HCT116 (cell line): Measurements from ENCODE around the gene APOBEC3A. TPM values are rescaled to one million over a fixed set of nuclear protein-coding genes. Genes with fewer than 3 reads are reported as not detected.

Source experiments
- ATAC-seq: fragments of 200-7000 bp; cut with Tn5 transposase; 2 replicates; pipeline ENCODE4 v1.9.1; 2020; ENCODE audit warnings: mild to moderate bottlenecking, moderate library complexity
- BruUV-seq: library from RNA; stranded (reverse); fragments of 400-500 nt; replicated peaks from 2 replicates; lab custom pipeline; 2021; lab: Mats Ljungman, UMichigan
- CTCF ChIA-PET: fragments of 300-600 bp; sonication (Branson Sonifier 250); formaldehyde crosslinking; loops from one replicate; lab custom pipeline; 2021; ENCODE audit warnings: antibody characterized with exemption; lab: Charles Lee
- POLR2A ChIA-PET: fragments of 300-600, 350-600 bp; sonication (Branson Sonifier 250); formaldehyde crosslinking; loops from one replicate; lab custom pipeline; 2021; ENCODE audit warnings: antibody characterized with exemption; lab: Charles Lee
- RAD21 ChIA-PET, 2 experiments: fragments of 300-600 bp; sonication (Branson Sonifier 250); formaldehyde crosslinking; loops; one replicate each; lab custom pipeline; 2023; ENCODE audit warnings: low total read pairs in 2 of 2; ENCODE audit not compliant: uncharacterized antibody in 2 of 2, unreplicated experiment in 2 of 2, low non-redundant PET in 1 of 2; lab: Charles Lee
- DNase-seq: peaks from one replicate; pipeline ENCODE4 v3.0.0-alpha.2; 2010; ENCODE audit warnings: low read depth, low spot score
- H2AFZ ChIP-seq: fragments of 200-600 bp; shearing (Covaris generic), sonication (generic); 2 replicates; pipeline ENCODE4 v1.6.1; 2017; ENCODE audit warnings: low read depth, mixed run types, mixed read lengths, antibody characterized with exemption, low read length; ENCODE audit not compliant: poor library complexity, severe bottlenecking
- H3K27ac ChIP-seq: 2 replicates; pipeline ENCODE4 v1.5.1; 2012; ENCODE audit warnings: low read depth, low read length
- H3K27me3 ChIP-seq: fragments of 200-600 bp; sonication (generic); 2 replicates; pipeline ENCODE4 v1.6.1; 2016; ENCODE audit warnings: mixed run types, low read length, mixed read lengths; ENCODE audit not compliant: insufficient read depth
- H3K36me3 ChIP-seq, 2 experiments: fragments of 200-500 bp in 1 of 2; fragments of 200-600 bp in 1 of 2; sonication (Bioruptor generic) in 1 of 2; sonication (generic) in 1 of 2; 2 replicates each; pipeline versions ENCODE4 v1.5.1 to v1.6.1; 2014 to 2016; ENCODE audit warnings: low read length in 2 of 2, inconsistent platforms in 1 of 2, mixed read lengths in 1 of 2, mixed run types in 1 of 2; ENCODE audit not compliant: insufficient read depth in 2 of 2, control insufficient read depth in 1 of 2
- H3K4me1 ChIP-seq, 2 experiments: fragments of 200-600 bp in 1 of 2; sonication (generic) in 1 of 2; 2 replicates each; pipeline versions ENCODE4 v1.5.1 to v1.6.1; 2012 to 2017; ENCODE audit warnings: low read length in 2 of 2, inconsistent platforms in 1 of 2, mild to moderate bottlenecking in 1 of 2, mixed read lengths in 1 of 2, mixed run types in 1 of 2, moderate library complexity in 1 of 2; ENCODE audit not compliant: insufficient read depth in 2 of 2, control insufficient read depth in 1 of 2
- H3K4me2 ChIP-seq: fragments of 200-600 bp; sonication (generic); 2 replicates; pipeline ENCODE4 v1.6.1; 2017; ENCODE audit warnings: mixed run types, low read length, mixed read lengths
- H3K4me3 ChIP-seq, 2 experiments: fragments of 200-600 bp in 1 of 2; sonication (generic) in 1 of 2; replicated peaks in 1 of 2; 2 replicates each; pipeline ENCODE4 v1.5.1; 2011 to 2016; ENCODE audit warnings: low read length in 2 of 2, control low read depth in 1 of 2, low read depth in 1 of 2, mild to moderate bottlenecking in 1 of 2, mixed read lengths in 1 of 2, mixed run types in 1 of 2
- H3K79me2 ChIP-seq: fragments of 200-600 bp; sonication (generic); 2 replicates; pipeline ENCODE4 v1.6.1; 2017; ENCODE audit warnings: mild to moderate bottlenecking, mixed run types, low read length, moderate library complexity, mixed read lengths; ENCODE audit not compliant: insufficient read depth
- H3K9ac ChIP-seq: fragments of 200-600 bp; sonication (generic); 2 replicates; pipeline ENCODE4 v1.6.1; 2016; ENCODE audit warnings: low read length, mixed read lengths
- H3K9me2 ChIP-seq: fragments of 200-600 bp; sonication (generic), shearing (Covaris generic); 2 replicates; pipeline ENCODE4 v1.6.1; 2017; ENCODE audit warnings: mixed run types, mild to moderate bottlenecking, moderate library complexity; ENCODE audit not compliant: insufficient read depth
- H3K9me3 ChIP-seq, 2 experiments: fragments of 200-500 bp in 1 of 2; fragments of 200-600 bp in 1 of 2; sonication (Bioruptor generic) in 1 of 2; sonication (generic) in 1 of 2; 2 replicates each; pipeline ENCODE4 v1.6.1; 2014 to 2017; ENCODE audit warnings: low read length in 2 of 2, mixed read lengths in 2 of 2, inconsistent platforms in 1 of 2, low read depth in 1 of 2, mild to moderate bottlenecking in 1 of 2, mixed run types in 1 of 2, moderate library complexity in 1 of 2; ENCODE audit not compliant: control insufficient read depth in 1 of 2, insufficient read depth in 1 of 2
- H4K20me1 ChIP-seq: fragments of 200-600 bp; sonication (generic), shearing (Covaris generic); 2 replicates; pipeline ENCODE4 v1.6.1; 2017; ENCODE audit warnings: mixed run types, mild to moderate bottlenecking, moderate library complexity; ENCODE audit not compliant: insufficient read depth
- CBX3 ChIP-seq: IDR thresholded peaks from 2 replicates; pipeline ENCODE4 v1.6.1; 2012; ENCODE audit warnings: low read depth
- CEBPB ChIP-seq: IDR thresholded peaks from 2 replicates; pipeline ENCODE4 v1.6.1; 2012; ENCODE audit warnings: low read depth
- EGR1 ChIP-seq: IDR thresholded peaks from 2 replicates; pipeline ENCODE4 v1.6.1; 2012; ENCODE audit warnings: low read depth
- EZH2 ChIP-seq: fragments of 200-600 bp; sonication (generic); IDR thresholded peaks from 2 replicates; pipeline ENCODE4 v1.6.1; 2017; ENCODE audit warnings: antibody characterized with exemption, mixed run types
- EZH2phosphoT487 ChIP-seq: fragments of 200-600 bp; IDR thresholded peaks from 2 replicates; pipeline ENCODE4 v1.6.1; 2018; ENCODE audit warnings: antibody characterized with exemption, borderline replicate concordance
- FOSL1 ChIP-seq: IDR thresholded peaks from 2 replicates; pipeline ENCODE4 v1.6.1; 2012; ENCODE audit warnings: low read depth
- JUND ChIP-seq: IDR thresholded peaks from 2 replicates; pipeline ENCODE4 v1.6.1; 2012
- POLR2A ChIP-seq: IDR thresholded peaks from 2 replicates; pipeline ENCODE4 v1.7.0; 2011; ENCODE audit warnings: borderline replicate concordance; ENCODE audit not compliant: insufficient read depth, insufficient read length; ENCODE audit errors: extremely low read depth
- POLR2AphosphoS5 ChIP-seq: IDR thresholded peaks from 2 replicates; pipeline ENCODE4 v1.6.1; 2011; ENCODE audit warnings: mild to moderate bottlenecking, low read depth, low read length, moderate library complexity
- RAD21 ChIP-seq: IDR thresholded peaks from 2 replicates; pipeline ENCODE4 v1.6.1; 2012; ENCODE audit warnings: low read depth, mild to moderate bottlenecking
- SIN3A ChIP-seq: IDR thresholded peaks from 2 replicates; pipeline ENCODE4 v1.6.1; 2012; ENCODE audit warnings: low read depth
- SP1 ChIP-seq: IDR thresholded peaks from 2 replicates; pipeline ENCODE4 v1.6.1; 2012; ENCODE audit warnings: low read depth
- SRF ChIP-seq: IDR thresholded peaks from 2 replicates; pipeline ENCODE4 v1.6.1; 2012; ENCODE audit warnings: low read depth
- TCF7L2 ChIP-seq: IDR thresholded peaks from 2 replicates; pipeline ENCODE4 v1.7.0; 2011; ENCODE audit warnings: borderline replicate concordance, inconsistent platforms; ENCODE audit not compliant: insufficient read depth, insufficient read length; ENCODE audit errors: extremely low read depth
- YY1 ChIP-seq: IDR thresholded peaks from 2 replicates; pipeline ENCODE4 v1.6.1; 2011; ENCODE audit warnings: low read length, low read depth, moderate library complexity, mild to moderate bottlenecking; ENCODE audit not compliant: insufficient replicate concordance; ENCODE audit errors: extremely low read depth
- ZNF274 ChIP-seq: fragments of 200-500 bp; sonication (Bioruptor generic); IDR thresholded peaks from 2 replicates; pipeline ENCODE4 v1.6.1; 2014; ENCODE audit warnings: mild to moderate bottlenecking, low read depth, low read length, inconsistent platforms
- intact Hi-C: fragments of 100-400 bp; cut with micrococcal nuclease; formaldehyde crosslinking; loops from 2 replicates; pipeline ENCODE4 v1.10.0; 2022
- total RNA-seq: library from RNA; stranded (reverse); gene quantifications from one replicate; pipeline ENCODE4 v1.2.1, GENCODE V29; 2021; ENCODE audit not compliant: unreplicated experiment
- TF ChIP-seq, protein P1 (sequence below): IDR thresholded peaks from 2 replicates; pipeline ENCODE4 v1.6.1; 2011; ENCODE audit warnings: mild to moderate bottlenecking, low read length, moderate library complexity; ENCODE audit not compliant: insufficient replicate concordance; ENCODE audit errors: extremely low read depth
- TF ChIP-seq, protein P2 (sequence below): IDR thresholded peaks from 2 replicates; pipeline ENCODE4 v1.6.1; 2012
- TF ChIP-seq, protein P3 (sequence below): IDR thresholded peaks from 2 replicates; pipeline ENCODE4 v1.6.1; 2012; ENCODE audit warnings: low read depth
- TF ChIP-seq, protein P4 (sequence below): IDR thresholded peaks from 2 replicates; pipeline ENCODE4 v1.6.1; 2012

Gene APOBEC3A
- total RNA-seq, 1 experiment from 2014 or later, result not detected

DNA sequence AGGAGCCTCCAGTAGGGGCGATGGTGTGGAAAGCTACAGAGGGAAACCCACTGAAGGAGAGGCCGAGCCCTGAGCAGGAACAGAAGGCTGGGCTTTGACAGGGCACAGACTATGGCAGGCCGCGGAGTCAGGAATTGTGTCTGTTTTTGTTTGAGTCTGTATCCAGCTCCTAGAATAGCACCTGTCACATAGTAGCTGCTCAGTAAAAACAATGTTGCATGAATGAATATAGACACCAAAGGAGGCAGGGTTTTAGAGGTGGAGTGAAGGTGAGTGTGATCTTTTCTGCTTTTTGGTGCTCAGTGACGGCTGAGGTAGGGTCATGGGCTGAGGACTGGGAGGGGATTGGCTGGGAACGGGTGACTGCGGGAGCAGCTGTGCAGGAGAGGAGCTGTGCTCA, 18.5 kb upstream of the APOBEC3A start:
- intact Hi-C loops, result no loop called here
- no peaks in the 10 kb centered on the region for H4K20me1 ChIP-seq
- ATAC-seq (no peak), DNase-seq (no peak)
- H3K4me2 ChIP-seq, result no peak overlapping the region
- H3K9me3 ChIP-seq, result no peaks in the 10 kb centered on the region
- H3K79me2 ChIP-seq, result no peaks in the 10 kb centered on the region
- CTCF ChIA-PET, result interaction anchor here (1.4 kb wide), 1 partner anchor 11 kb away, joined by 4 read pairs; no protein-coding TSS in a partner anchor
- H3K27me3 ChIP-seq, result no peaks in the 10 kb centered on the region
- no peak overlapping the region for H3K27ac ChIP-seq
- H2AFZ ChIP-seq, result no peak overlapping the region
- POLR2A ChIA-PET, result no interaction called here
- H3K36me3 ChIP-seq, result no peaks in the 10 kb centered on the region
- RAD21 ChIA-PET, result no interaction called here
- TF ChIP-seq EGR1, result no peak
- TF ChIP-seq POLR2A, result no peak
- no peak for TF ChIP-seq FOSL1
- no peak for TF ChIP-seq SP1
- TF ChIP-seq, protein P1, sequence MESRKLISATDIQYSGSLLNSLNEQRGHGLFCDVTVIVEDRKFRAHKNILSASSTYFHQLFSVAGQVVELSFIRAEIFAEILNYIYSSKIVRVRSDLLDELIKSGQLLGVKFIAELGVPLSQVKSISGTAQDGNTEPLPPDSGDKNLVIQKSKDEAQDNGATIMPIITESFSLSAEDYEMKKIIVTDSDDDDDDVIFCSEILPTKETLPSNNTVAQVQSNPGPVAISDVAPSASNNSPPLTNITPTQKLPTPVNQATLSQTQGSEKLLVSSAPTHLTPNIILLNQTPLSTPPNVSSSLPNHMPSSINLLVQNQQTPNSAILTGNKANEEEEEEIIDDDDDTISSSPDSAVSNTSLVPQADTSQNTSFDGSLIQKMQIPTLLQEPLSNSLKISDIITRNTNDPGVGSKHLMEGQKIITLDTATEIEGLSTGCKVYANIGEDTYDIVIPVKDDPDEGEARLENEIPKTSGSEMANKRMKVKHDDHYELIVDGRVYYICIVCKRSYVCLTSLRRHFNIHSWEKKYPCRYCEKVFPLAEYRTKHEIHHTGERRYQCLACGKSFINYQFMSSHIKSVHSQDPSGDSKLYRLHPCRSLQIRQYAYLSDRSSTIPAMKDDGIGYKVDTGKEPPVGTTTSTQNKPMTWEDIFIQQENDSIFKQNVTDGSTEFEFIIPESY, result no peak
- no peak for TF ChIP-seq JUND
- TF ChIP-seq EZH2phosphoT487, result no peak
- no peak for TF ChIP-seq TCF7L2
- TF ChIP-seq RAD21, result no peak
- TF ChIP-seq, protein P2, sequence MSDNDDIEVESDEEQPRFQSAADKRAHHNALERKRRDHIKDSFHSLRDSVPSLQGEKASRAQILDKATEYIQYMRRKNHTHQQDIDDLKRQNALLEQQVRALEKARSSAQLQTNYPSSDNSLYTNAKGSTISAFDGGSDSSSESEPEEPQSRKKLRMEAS, result no peak
- TF ChIP-seq, protein P3, sequence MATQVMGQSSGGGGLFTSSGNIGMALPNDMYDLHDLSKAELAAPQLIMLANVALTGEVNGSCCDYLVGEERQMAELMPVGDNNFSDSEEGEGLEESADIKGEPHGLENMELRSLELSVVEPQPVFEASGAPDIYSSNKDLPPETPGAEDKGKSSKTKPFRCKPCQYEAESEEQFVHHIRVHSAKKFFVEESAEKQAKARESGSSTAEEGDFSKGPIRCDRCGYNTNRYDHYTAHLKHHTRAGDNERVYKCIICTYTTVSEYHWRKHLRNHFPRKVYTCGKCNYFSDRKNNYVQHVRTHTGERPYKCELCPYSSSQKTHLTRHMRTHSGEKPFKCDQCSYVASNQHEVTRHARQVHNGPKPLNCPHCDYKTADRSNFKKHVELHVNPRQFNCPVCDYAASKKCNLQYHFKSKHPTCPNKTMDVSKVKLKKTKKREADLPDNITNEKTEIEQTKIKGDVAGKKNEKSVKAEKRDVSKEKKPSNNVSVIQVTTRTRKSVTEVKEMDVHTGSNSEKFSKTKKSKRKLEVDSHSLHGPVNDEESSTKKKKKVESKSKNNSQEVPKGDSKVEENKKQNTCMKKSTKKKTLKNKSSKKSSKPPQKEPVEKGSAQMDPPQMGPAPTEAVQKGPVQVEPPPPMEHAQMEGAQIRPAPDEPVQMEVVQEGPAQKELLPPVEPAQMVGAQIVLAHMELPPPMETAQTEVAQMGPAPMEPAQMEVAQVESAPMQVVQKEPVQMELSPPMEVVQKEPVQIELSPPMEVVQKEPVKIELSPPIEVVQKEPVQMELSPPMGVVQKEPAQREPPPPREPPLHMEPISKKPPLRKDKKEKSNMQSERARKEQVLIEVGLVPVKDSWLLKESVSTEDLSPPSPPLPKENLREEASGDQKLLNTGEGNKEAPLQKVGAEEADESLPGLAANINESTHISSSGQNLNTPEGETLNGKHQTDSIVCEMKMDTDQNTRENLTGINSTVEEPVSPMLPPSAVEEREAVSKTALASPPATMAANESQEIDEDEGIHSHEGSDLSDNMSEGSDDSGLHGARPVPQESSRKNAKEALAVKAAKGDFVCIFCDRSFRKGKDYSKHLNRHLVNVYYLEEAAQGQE, result no peak
- TF ChIP-seq CEBPB, result no peak
- TF ChIP-seq, protein P4, sequence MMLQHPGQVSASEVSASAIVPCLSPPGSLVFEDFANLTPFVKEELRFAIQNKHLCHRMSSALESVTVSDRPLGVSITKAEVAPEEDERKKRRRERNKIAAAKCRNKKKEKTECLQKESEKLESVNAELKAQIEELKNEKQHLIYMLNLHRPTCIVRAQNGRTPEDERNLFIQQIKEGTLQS, result no peak
- TF ChIP-seq YY1, result no peak
- TF ChIP-seq CBX3, result no peak
- TF ChIP-seq SRF, result no peak
- TF ChIP-seq ZNF274, result no peak
- TF ChIP-seq POLR2AphosphoS5, result no peak
- TF ChIP-seq SIN3A, result no peak
- no peak for TF ChIP-seq EZH2
- no TSS peak for BruUV-seq
- H3K4me3 ChIP-seq, result no peak overlapping the region
- peaks cover 24% of the 10 kb centered on the region in 2 experiments for H3K4me1 ChIP-seq
- H3K9ac ChIP-seq, result no peak overlapping the region
- no peaks in the 10 kb centered on the region for H3K9me2 ChIP-seq
